Fibroblast of villous mesenchyme (primary cell): ENCODE results near the gene MAPK11. TPM values are rescaled to one million over a fixed set of nuclear protein-coding genes. Genes with fewer than 3 reads are reported as not detected.

Experiments
- DNase-seq: peaks from one replicate; pipeline ENCODE4 v3.0.0-alpha.2; 2010; ENCODE audit warnings: low read depth
- H3K4me3 ChIP-seq: 2 replicates; pipeline ENCODE4 v1.5.1; 2011; ENCODE audit warnings: low read depth, mild to moderate bottlenecking, low read length
- CTCF ChIP-seq: IDR thresholded peaks from 2 replicates; pipeline ENCODE4 v1.5.1; 2012; ENCODE audit warnings: low read depth, mild to moderate bottlenecking, low read length; ENCODE audit not compliant: insufficient read depth
- total RNA-seq: library from RNA; depleted of rRNA; stranded (reverse); fragments of >200 nt; gene quantifications from 2 replicates; pipeline ENCODE4 v1.2.3, GENCODE V29; 2012

MAPK11 gene
- total RNA-seq, 1 donor, result 6.5 TPM

- DNase-seq, result no peak
- no peak overlapping the region for H3K4me3 ChIP-seq
- TF ChIP-seq CTCF, result no peak
These were observed 51.8 kb downstream of the MAPK11 start for GRCh38 chr22:50218153-50218995.

GRCh38 chr22:50217543-50218152 is 52.5 kb downstream of the MAPK11 start:
- no peak for TF ChIP-seq CTCF
- no peak for DNase-seq
- H3K4me3 ChIP-seq, result no peak overlapping the region

GRCh38 chr22:50216684-50217520 is 53.3 kb downstream of the MAPK11 start:
- no peak for DNase-seq
- no peak overlapping the region for H3K4me3 ChIP-seq
- no peak for TF ChIP-seq CTCF

- DNase-seq, result no peak
- no peak for TF ChIP-seq CTCF
- H3K4me3 ChIP-seq, result no peak overlapping the region
These were observed 54.0 kb downstream of the MAPK11 start for GRCh38 chr22:50216055-50216683.

GRCh38 chr22:50215297-50216054 is 54.7 kb downstream of the MAPK11 start:
- no peak for DNase-seq
- TF ChIP-seq CTCF, result no peak
- no peak overlapping the region for H3K4me3 ChIP-seq

Other genes starting within 250 kb of the MAPK11 start
- gene TTLL8, start 212.1 kb downstream of the MAPK11 start, total RNA-seq, result not detected in 2 replicates
- gene MLC1, start 185.0 kb downstream of the MAPK11 start, total RNA-seq, result under 0.01 TPM in 2 replicates
- gene MOV10L1, start 180.4 kb downstream of the MAPK11 start, total RNA-seq, result 9.7 and 10.8 TPM in 2 replicates
- 0.32 and 0.43 TPM in 2 replicates for gene PANX2, start 99.6 kb downstream of the MAPK11 start, total RNA-seq
- 21.6 and 27.4 TPM in 2 replicates for gene TRABD, start 84.5 kb downstream of the MAPK11 start, total RNA-seq
- gene SELENOO, start 69.4 kb downstream of the MAPK11 start, total RNA-seq, result 18.0 and 20.7 TPM in 2 replicates
- 25.4 and 32.4 TPM in 2 replicates for gene TUBGCP6, start 25.4 kb downstream of the MAPK11 start, total RNA-seq
- gene HDAC10, start 19.1 kb downstream of the MAPK11 start, total RNA-seq, result 18.7 and 19.4 TPM in 2 replicates
- gene MAPK12, start 8.7 kb downstream of the MAPK11 start, total RNA-seq, result 39.3 and 42.7 TPM in 2 replicates
- 148 and 168 TPM in 2 replicates for gene PLXNB2, start 37.3 kb upstream of the MAPK11 start, total RNA-seq
- gene DENND6B, start 56.6 kb upstream of the MAPK11 start, total RNA-seq, result 2.3 and 2.6 TPM in 2 replicates
- gene PPP6R2, start 72.9 kb upstream of the MAPK11 start, total RNA-seq, result 54.0 and 62.2 TPM in 2 replicates
- 75.1 and 82.8 TPM in 2 replicates for gene SBF1, start 204.7 kb upstream of the MAPK11 start, total RNA-seq
- 2.6 and 5.8 TPM in 2 replicates for gene ADM2, start 211.2 kb upstream of the MAPK11 start, total RNA-seq
- gene MIOX, start 216.5 kb upstream of the MAPK11 start, total RNA-seq, result 0.32 TPM in 1 of 2 replicates, not detected in the other
- 50.1 and 52.5 TPM in 2 replicates for gene LMF2, start 237.3 kb upstream of the MAPK11 start, total RNA-seq
- gene NCAPH2, start 237.8 kb upstream of the MAPK11 start, total RNA-seq, result 27.2 and 35.4 TPM in 2 replicates